Caco-2 (cell line): ENCODE measurements around the gene MLH3. TPM values are rescaled to one million over a fixed set of nuclear protein-coding genes. Genes with fewer than 3 reads are reported as not detected.

ENCODE experiments used
- BruUV-seq: library from RNA; stranded (reverse); fragments of 400-500 nt; replicated peaks from 2 replicates; lab custom pipeline; 2021; lab: Mats Ljungman, UMichigan
- CTCF ChIA-PET: fragments of 300-600 bp; sonication (Branson Sonifier 250); formaldehyde crosslinking; loops from one replicate; lab custom pipeline; 2022; ENCODE audit warnings: antibody characterized with exemption; lab: Charles Lee
- POLR2A ChIA-PET: fragments of 300-600 bp; sonication (Branson Sonifier 250); formaldehyde crosslinking; loops from one replicate; lab custom pipeline; 2022; ENCODE audit warnings: antibody characterized with exemption; lab: Charles Lee
- DNase-seq, 2 experiments: peaks; one replicate each; pipeline versions ENCODE4 v3.0.0 to v3.0.0-alpha.2; 2020 to 2022
- H3K27me3 ChIP-seq: replicated peaks from 2 replicates; pipeline ENCODE4 v1.6.0; 2011; ENCODE audit warnings: low read length; ENCODE audit not compliant: control insufficient read depth, insufficient read depth
- H3K36me3 ChIP-seq: 2 replicates; pipeline ENCODE4 v1.5.1; 2011; ENCODE audit warnings: low read length; ENCODE audit not compliant: control insufficient read depth, insufficient read depth
- H3K4me1 ChIP-seq: fragments of 250-450 bp; sonication (Bioruptor Pico); 2 replicates; pipeline ENCODE4 v1.5.1; 2020; ENCODE audit warnings: mild to moderate bottlenecking
- H3K4me3 ChIP-seq: 2 replicates; pipeline ENCODE4 v1.5.1; 2011; ENCODE audit warnings: low read depth, mild to moderate bottlenecking, control low read depth, low read length
- H3K9me3 ChIP-seq: fragments of 250-450 bp; sonication (Bioruptor Pico); 2 replicates; pipeline ENCODE4 v1.5.1; 2020; ENCODE audit warnings: mild to moderate bottlenecking, moderate library complexity
- H3K27ac Mint-ChIP-seq: one replicate; pipeline ENCODE4 v1.8.0; 2022; ENCODE audit warnings: mixed read lengths; ENCODE audit not compliant: unreplicated experiment
- H3K27me3 Mint-ChIP-seq: one replicate; pipeline ENCODE4 v1.8.0; 2022; ENCODE audit warnings: mixed read lengths; ENCODE audit not compliant: insufficient read depth, unreplicated experiment
- H3K36me3 Mint-ChIP-seq: one replicate; pipeline ENCODE4 v1.8.0; 2022; ENCODE audit warnings: mild to moderate bottlenecking, mixed read lengths; ENCODE audit not compliant: insufficient read depth, unreplicated experiment
- H3K4me1 Mint-ChIP-seq: one replicate; pipeline ENCODE4 v1.8.0; 2022; ENCODE audit warnings: low read depth, mixed read lengths; ENCODE audit not compliant: unreplicated experiment
- H3K4me3 Mint-ChIP-seq: one replicate; pipeline ENCODE4 v1.8.0; 2022; ENCODE audit warnings: mild to moderate bottlenecking, moderate library complexity, mixed read lengths; ENCODE audit not compliant: unreplicated experiment
- H3K9me3 Mint-ChIP-seq: one replicate; pipeline ENCODE4 v1.8.0; 2022; ENCODE audit warnings: mixed read lengths; ENCODE audit not compliant: unreplicated experiment
- intact Hi-C: fragments of 100-400 bp; cut with micrococcal nuclease; formaldehyde crosslinking; loops from one replicate; pipeline ENCODE4 v1.10.0; 2022; ENCODE audit not compliant: unreplicated experiment
- total RNA-seq: library from RNA; stranded (reverse); gene quantifications from 2 replicates; pipeline ENCODE4 v1.2.3, GENCODE V29; 2022
- TF ChIP-seq, protein P1 (sequence below), 2 experiments: fragments of 200-600 bp in 1 of 2; IDR thresholded peaks; 1 replicate in 1 of 2; 2 replicates in 1 of 2; pipeline versions ENCODE4 v1.5.1 to v1.8.0; 2011 to 2022; ENCODE audit warnings: antibody characterized with exemption in 1 of 2, control low read depth in 1 of 2, inconsistent platforms in 1 of 2, low read depth in 1 of 2, low read length in 1 of 2, mild to moderate bottlenecking in 1 of 2, moderate library complexity in 1 of 2; ENCODE audit not compliant: insufficient read depth in 1 of 2, severe bottlenecking in 1 of 2, unreplicated experiment in 1 of 2

MLH3 gene
- total RNA-seq, 1 experiment from 2014 or later, result 24.5 TPM

DNA sequence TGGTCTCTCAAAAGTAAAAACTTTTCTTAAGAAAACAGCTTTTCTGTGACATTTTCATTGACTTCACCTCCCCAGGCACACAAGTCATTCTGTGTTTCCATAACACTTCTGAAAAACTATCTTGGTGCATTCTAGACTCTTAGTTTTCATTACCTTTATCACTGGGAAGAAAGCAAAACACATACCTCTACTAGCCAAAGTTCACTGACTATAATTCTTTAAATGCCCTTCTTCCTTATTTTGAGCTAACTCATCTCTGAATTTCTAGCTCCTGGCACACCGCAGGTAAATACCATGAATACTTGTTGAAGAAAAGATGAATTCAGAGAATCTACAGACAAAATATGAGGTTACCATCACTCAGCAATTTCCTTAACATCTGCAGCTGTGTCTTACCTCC lies 21.1 kb downstream of the MLH3 start:
- ChIA-PET CTCF (no interaction called here), POLR2A (interaction anchor here (0.7 kb wide), 1 partner anchor 613 kb away, joined by 3 read pairs; no protein-coding TSS in a partner anchor)
- Histone ChIP-seq H3K4me3 (no peak overlapping the region), H3K27me3 (no peaks in the 10 kb centered on the region), H3K9me3 (no peaks in the 10 kb centered on the region), H3K4me1 (no peaks in the 10 kb centered on the region), H3K36me3 (no peaks in the 10 kb centered on the region; the same call in 1 of the 2 replicates)
- no peaks in the 10 kb centered on the region for H3K4me1 Mint-ChIP-seq
- H3K27ac Mint-ChIP-seq, result no peak overlapping the region
- no peaks in the 10 kb centered on the region for H3K9me3 Mint-ChIP-seq
- H3K36me3 Mint-ChIP-seq, result peaks cover 45% of the 10 kb centered on the region
- DNase-seq, result no peak
- intact Hi-C loops, result no loop called here
- no TSS peak for BruUV-seq
- H3K27me3 Mint-ChIP-seq, result no peaks in the 10 kb centered on the region
- H3K4me3 Mint-ChIP-seq, result no peak overlapping the region
- TF ChIP-seq, protein P1, sequence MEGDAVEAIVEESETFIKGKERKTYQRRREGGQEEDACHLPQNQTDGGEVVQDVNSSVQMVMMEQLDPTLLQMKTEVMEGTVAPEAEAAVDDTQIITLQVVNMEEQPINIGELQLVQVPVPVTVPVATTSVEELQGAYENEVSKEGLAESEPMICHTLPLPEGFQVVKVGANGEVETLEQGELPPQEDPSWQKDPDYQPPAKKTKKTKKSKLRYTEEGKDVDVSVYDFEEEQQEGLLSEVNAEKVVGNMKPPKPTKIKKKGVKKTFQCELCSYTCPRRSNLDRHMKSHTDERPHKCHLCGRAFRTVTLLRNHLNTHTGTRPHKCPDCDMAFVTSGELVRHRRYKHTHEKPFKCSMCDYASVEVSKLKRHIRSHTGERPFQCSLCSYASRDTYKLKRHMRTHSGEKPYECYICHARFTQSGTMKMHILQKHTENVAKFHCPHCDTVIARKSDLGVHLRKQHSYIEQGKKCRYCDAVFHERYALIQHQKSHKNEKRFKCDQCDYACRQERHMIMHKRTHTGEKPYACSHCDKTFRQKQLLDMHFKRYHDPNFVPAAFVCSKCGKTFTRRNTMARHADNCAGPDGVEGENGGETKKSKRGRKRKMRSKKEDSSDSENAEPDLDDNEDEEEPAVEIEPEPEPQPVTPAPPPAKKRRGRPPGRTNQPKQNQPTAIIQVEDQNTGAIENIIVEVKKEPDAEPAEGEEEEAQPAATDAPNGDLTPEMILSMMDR (IDR thresholded peaks at IDR 0.05; ENCODE audit: insufficient read depth in 1 of 2, low read depth in 1 of 2, low read length in 1 of 2, severe bottlenecking in 1 of 2, unreplicated experiment in 1 of 2), result no peak

DNA sequence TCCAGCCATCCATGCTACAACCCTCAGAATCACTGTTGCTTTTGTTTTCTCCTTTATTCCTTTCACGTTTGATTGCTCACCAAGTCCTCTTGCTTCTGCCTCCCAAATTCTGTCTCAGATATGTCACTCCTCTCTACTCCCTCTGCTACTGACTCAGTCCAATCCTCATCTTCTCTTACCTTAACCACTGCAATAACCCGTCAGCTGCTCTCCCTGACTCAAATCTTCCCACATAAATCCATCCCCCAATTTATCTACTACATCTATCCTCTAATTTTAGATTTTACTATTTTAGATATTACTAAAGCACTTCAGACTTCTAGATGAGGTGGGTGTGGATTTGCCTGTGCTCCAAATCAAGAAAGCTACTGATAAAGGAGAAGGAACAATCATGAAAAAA lies 25.4 kb downstream of the MLH3 start:
- intact Hi-C loops, result no loop called here
- H3K4me3 Mint-ChIP-seq, result no peak overlapping the region
- Histone ChIP-seq H3K9me3 (no peaks in the 10 kb centered on the region), H3K4me1 (no peaks in the 10 kb centered on the region), H3K27me3 (no peaks in the 10 kb centered on the region), H3K4me3 (no peak overlapping the region), H3K36me3 (no peaks in the 10 kb centered on the region; the same call in none of the 2 replicates)
- no peaks in the 10 kb centered on the region for H3K9me3 Mint-ChIP-seq
- H3K27ac Mint-ChIP-seq, result no peak overlapping the region
- no peaks in the 10 kb centered on the region for H3K4me1 Mint-ChIP-seq
- ChIA-PET CTCF (no interaction called here), POLR2A (no interaction called here)
- BruUV-seq, result no TSS peak
- no peak for DNase-seq
- no peaks in the 10 kb centered on the region for H3K27me3 Mint-ChIP-seq
- TF ChIP-seq, protein P1 (IDR thresholded peaks at IDR 0.05; ENCODE audit: insufficient read depth in 1 of 2, low read depth in 1 of 2, low read length in 1 of 2, severe bottlenecking in 1 of 2, unreplicated experiment in 1 of 2), result no peak
- H3K36me3 Mint-ChIP-seq, result peaks cover 34% of the 10 kb centered on the region

DNA sequence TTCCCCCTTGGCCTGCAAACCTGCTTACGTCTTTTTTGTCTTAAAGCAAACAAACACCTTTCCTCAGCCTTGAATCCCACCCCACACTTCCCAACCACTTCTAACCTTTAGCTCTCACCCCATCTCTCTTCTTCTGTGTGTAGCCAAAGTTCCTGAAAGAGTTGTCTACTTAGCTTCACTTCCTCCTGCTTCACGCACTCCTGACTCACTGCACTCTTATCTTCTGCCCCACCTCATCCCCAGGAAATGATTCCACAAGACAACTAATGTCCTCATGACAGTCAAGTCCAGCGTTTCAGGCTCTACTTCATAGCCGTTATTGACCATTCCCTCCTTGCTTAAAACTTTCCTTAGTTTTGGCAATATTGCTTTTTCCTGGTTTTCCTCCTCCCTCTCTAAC lies 26.2 kb downstream of the MLH3 start:
- POLR2A ChIA-PET, result no interaction called here

More for the DNA sequence above, 26.2 kb downstream of the MLH3 start:
- H3K9me3 Mint-ChIP-seq, result no peaks in the 10 kb centered on the region
- H3K36me3 ChIP-seq, result no peaks in the 10 kb centered on the region; the same call in none of the 2 replicates
- BruUV-seq, result no TSS peak
- H3K4me1 ChIP-seq, result no peaks in the 10 kb centered on the region
- peaks cover 4% of the 10 kb centered on the region for H3K4me1 Mint-ChIP-seq
- TF ChIP-seq, protein P1 (IDR thresholded peaks at IDR 0.05; ENCODE audit: insufficient read depth in 1 of 2, low read depth in 1 of 2, low read length in 1 of 2, severe bottlenecking in 1 of 2, unreplicated experiment in 1 of 2), result no peak
- DNase-seq, result no peak
- peaks cover 30% of the 10 kb centered on the region for H3K36me3 Mint-ChIP-seq
- no peak overlapping the region for H3K27ac Mint-ChIP-seq
- H3K9me3 ChIP-seq, result no peaks in the 10 kb centered on the region
- CTCF ChIA-PET, result interaction anchor here (1.1 kb wide), 1 partner anchor 102 kb away, joined by 3 read pairs; the partner anchor contains the start of gene RPS6KL1
- no peak overlapping the region for H3K4me3 Mint-ChIP-seq
- H3K4me3 ChIP-seq, result no peak overlapping the region
- H3K27me3 ChIP-seq, result no peaks in the 10 kb centered on the region
- intact Hi-C loops, result no loop called here
- no peaks in the 10 kb centered on the region for H3K27me3 Mint-ChIP-seq
